Measurements from ENCODE around the gene OVCA2. TPM values are rescaled to one million over a fixed set of nuclear protein-coding genes. Genes with fewer than 3 reads are reported as not detected.

The OVCA2 gene
- total RNA-seq, 4 donors from 2014 or later, result 21.1 to 30.4 (median 26.2) TPM

- no peak for DNase-seq (ENCODE audit: low spot score)
- no peak for TF ChIP-seq CTCF (IDR thresholded peaks at IDR 0.05)
- ATAC-seq (ENCODE audit: low FRiP score), result no peak
These were observed 42.4 kb downstream of the OVCA2 start for GRCh38 chr17:2084036-2084765.

- no peak for TF ChIP-seq CTCF (IDR thresholded peaks at IDR 0.05)
- ATAC-seq (ENCODE audit: low FRiP score) (no peak), DNase-seq (ENCODE audit: low spot score) (no peak)
These were observed 43.2 kb downstream of the OVCA2 start for GRCh38 chr17:2084766-2085647.

GRCh38 chr17:2085648-2085949 is 43.8 kb downstream of the OVCA2 start:
- ATAC-seq (ENCODE audit: low FRiP score) (no peak), DNase-seq (ENCODE audit: low spot score) (no peak)
- no peak for TF ChIP-seq CTCF (IDR thresholded peaks at IDR 0.05)

- DNase-seq (ENCODE audit: low spot score), result no peak
- TF ChIP-seq CTCF (IDR thresholded peaks at IDR 0.05), result no peak
- ATAC-seq (ENCODE audit: low FRiP score), result no peak
These were observed 44.5 kb downstream of the OVCA2 start for GRCh38 chr17:2086306-2086705.

GRCh38 chr17:2087597-2088211 is 45.9 kb downstream of the OVCA2 start:
- TF ChIP-seq CTCF (IDR thresholded peaks at IDR 0.05), result no peak
- DNase-seq (ENCODE audit: low spot score) (no peak), ATAC-seq (ENCODE audit: low FRiP score) (no peak)

- DNase-seq (ENCODE audit: low spot score) (no peak), ATAC-seq (ENCODE audit: low FRiP score) (no peak)
- TF ChIP-seq CTCF (IDR thresholded peaks at IDR 0.05), result no peak
These were observed 47.2 kb downstream of the OVCA2 start for GRCh38 chr17:2089021-2089422.

All from omental fat pad (tissue), 4 donors.